Transverse colon (tissue), 4 donors: Measurements from ENCODE around the gene FBXO21. TPM values are rescaled to one million over a fixed set of nuclear protein-coding genes. Genes with fewer than 3 reads are reported as not detected.

Experiments
- DNase-seq: peaks from one replicate; pipeline ENCODE4 v3.0.0-alpha.2; 2019
- H3K27ac ChIP-seq, 4 donors: fragments of 200-600 bp; sonication (generic); 2 replicates each; pipeline ENCODE4 v1.5.1; 2016 to 2018; ENCODE audit warnings: inconsistent platforms in 4 of 4
- H3K27me3 ChIP-seq: fragments of 200-600 bp; sonication (generic); 2 replicates; pipeline ENCODE4 v1.5.1; 2017; ENCODE audit warnings: inconsistent platforms
- H3K36me3 ChIP-seq, 4 donors: fragments of 200-600 bp; sonication (generic); 2 replicates each; pipeline ENCODE4 v1.5.1; 2017 to 2019; ENCODE audit warnings: inconsistent platforms in 4 of 4
- H3K4me1 ChIP-seq, 4 donors: fragments of 200-600 bp; sonication (generic); 2 replicates each; pipeline ENCODE4 v1.5.1; 2017 to 2020; ENCODE audit warnings: inconsistent platforms in 4 of 4
- H3K4me3 ChIP-seq, 4 donors: fragments of 200-600 bp; sonication (generic); 1 replicate in 1 of 4; 2 replicates in 3 of 4; pipeline versions ENCODE4 v1.5.1 to v1.6.1; 2017 to 2019; ENCODE audit warnings: inconsistent platforms in 4 of 4
- H3K9me3 ChIP-seq, 2 donors: fragments of 200-600 bp; sonication (generic); 2 replicates each; pipeline ENCODE4 v1.5.1; 2017 to 2019; ENCODE audit warnings: inconsistent platforms in 2 of 2
- EP300 ChIP-seq: sonication (generic); formaldehyde crosslinking; IDR thresholded peaks from one replicate; pipeline ENCODE4 v1.6.1; 2017; ENCODE audit warnings: antibody characterized with exemption, low read depth
- POLR2A ChIP-seq: fragments of 450-650 bp; IDR thresholded peaks from one replicate; pipeline ENCODE4 v1.6.1; 2016; ENCODE audit warnings: antibody characterized with exemption, mild to moderate bottlenecking, moderate library complexity
- POLR2AphosphoS5 ChIP-seq, 3 donors: sonication (generic); formaldehyde crosslinking; IDR thresholded peaks; one replicate each; pipeline ENCODE4 v1.6.1; 2016; ENCODE audit warnings: antibody characterized with exemption in 3 of 3
- WGBS, 2 donors: methylation state at CpG; one replicate each; pipeline ENCODE4 v1.1.5; 2018; ENCODE audit warnings: low coverage in 1 of 2; 5-methylcytosine and 5-hydroxymethylcytosine counted together
- in situ Hi-C, 4 donors: fragments of 200-750 bp; cut with MboI; loops; one replicate each; pipeline versions ENCODE4 v1.15.0 to v1.15.1; 2017; ENCODE audit warnings: low sequenced_read_pairs in 3 of 4, low pct_ligation_motif_present in 1 of 4, low pct_unique_long_range_greater_than_20kb in 1 of 4
- intact Hi-C: fragments of 100-400 bp; cut with DNase I; formaldehyde crosslinking; loops from one replicate; pipeline ENCODE4 v1.15.1; 2023; ENCODE audit warnings: low total_unique reads
- total RNA-seq, 4 donors: library from RNA; depleted of rRNA; stranded (reverse); fragments of >200 nt; gene quantifications; one replicate each; pipeline ENCODE4 v1.1.0, GENCODE V29; 2016
- TF ChIP-seq, protein P1 (sequence below), 5 experiments: fragments of 200-600 bp in 3 of 5; fragments of 450-650 bp in 2 of 5; sonication (generic) in 3 of 5; IDR thresholded peaks; 1 replicate in 2 of 5; 2 replicates in 3 of 5; pipeline ENCODE4 v1.5.1; 2016 to 2017; ENCODE audit warnings: antibody characterized with exemption in 5 of 5, inconsistent platforms in 3 of 5, mild to moderate bottlenecking in 2 of 5, moderate library complexity in 1 of 5

Gene FBXO21
- total RNA-seq, 4 donors from 2014 or later = 31.6 to 56.9 (median 36.8) TPM

DNA sequence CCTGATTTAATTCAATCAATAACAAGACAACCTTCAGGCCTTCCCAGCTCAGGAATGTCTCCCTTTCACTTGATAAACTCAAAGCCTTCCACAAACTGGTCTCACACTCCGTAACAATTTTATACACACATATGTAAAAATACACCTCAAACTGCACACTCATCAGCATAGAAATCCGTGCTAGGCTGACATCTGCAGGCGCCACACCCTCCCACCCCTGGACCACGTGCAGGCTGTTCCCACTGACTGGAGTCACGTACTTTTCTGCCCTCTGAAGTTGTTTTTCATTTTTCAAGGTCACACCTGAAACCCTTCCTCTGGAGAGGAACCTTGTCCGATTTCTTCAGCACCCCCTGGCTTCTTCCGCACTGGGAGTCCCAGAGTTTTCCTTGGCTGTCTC, 27.6 kb downstream of the FBXO21 start:
- no peak for DNase-seq
- no peaks in the 10 kb centered on the region for H3K4me1 ChIP-seq
- no peaks in the 10 kb centered on the region for H3K9me3 ChIP-seq
- intact Hi-C loops = no loop called here
- no peaks in the 10 kb centered on the region for H3K27me3 ChIP-seq
- peaks cover 0 to 68% (median 34%) of the 10 kb centered on the region in 4 donors for H3K36me3 ChIP-seq
- H3K4me3 ChIP-seq = no peak overlapping the region
- WGBS, 2 donors = 92% methylated on average over 7 of the region's 7 CpGs; no CpG with 5 or more reads in 1 of the 2 donors
- TF ChIP-seq POLR2A (no peak), POLR2AphosphoS5 (IDR thresholded peaks at IDR 0.05) (no peak), EP300 (no peak)
- TF ChIP-seq, protein P1, sequence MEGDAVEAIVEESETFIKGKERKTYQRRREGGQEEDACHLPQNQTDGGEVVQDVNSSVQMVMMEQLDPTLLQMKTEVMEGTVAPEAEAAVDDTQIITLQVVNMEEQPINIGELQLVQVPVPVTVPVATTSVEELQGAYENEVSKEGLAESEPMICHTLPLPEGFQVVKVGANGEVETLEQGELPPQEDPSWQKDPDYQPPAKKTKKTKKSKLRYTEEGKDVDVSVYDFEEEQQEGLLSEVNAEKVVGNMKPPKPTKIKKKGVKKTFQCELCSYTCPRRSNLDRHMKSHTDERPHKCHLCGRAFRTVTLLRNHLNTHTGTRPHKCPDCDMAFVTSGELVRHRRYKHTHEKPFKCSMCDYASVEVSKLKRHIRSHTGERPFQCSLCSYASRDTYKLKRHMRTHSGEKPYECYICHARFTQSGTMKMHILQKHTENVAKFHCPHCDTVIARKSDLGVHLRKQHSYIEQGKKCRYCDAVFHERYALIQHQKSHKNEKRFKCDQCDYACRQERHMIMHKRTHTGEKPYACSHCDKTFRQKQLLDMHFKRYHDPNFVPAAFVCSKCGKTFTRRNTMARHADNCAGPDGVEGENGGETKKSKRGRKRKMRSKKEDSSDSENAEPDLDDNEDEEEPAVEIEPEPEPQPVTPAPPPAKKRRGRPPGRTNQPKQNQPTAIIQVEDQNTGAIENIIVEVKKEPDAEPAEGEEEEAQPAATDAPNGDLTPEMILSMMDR (IDR thresholded peaks at IDR 0.05) = no peak
- no peak overlapping the region for H3K27ac ChIP-seq
- in situ Hi-C loops = no loop called here

DNA sequence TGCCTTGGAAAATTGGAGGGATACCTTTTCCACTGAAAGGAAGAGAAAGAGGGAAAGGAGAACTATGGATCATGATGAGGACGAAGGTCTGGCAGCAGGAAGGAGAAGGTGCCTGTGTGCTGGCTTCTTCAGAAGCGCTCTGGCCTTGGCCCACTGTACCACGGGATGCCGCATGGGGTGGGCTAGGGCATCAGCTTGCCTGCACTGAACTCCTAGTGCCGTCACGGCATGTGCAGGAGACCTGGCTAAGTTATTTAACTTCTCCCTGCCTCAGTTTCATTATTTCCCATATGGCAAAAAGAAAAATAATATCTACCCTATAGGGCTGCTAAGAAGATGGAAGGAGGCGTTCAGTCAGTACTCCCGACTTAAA, 28.1 kb downstream of the FBXO21 start:
- no peak for TF ChIP-seq POLR2AphosphoS5 (IDR thresholded peaks at IDR 0.05)
- TF ChIP-seq EP300 = no peak
- no peak for TF ChIP-seq POLR2A
- TF ChIP-seq, protein P1 (IDR thresholded peaks at IDR 0.05) = no peak
- 88 to 98% methylated on average over 4 to 8 of the region's 8 CpGs for WGBS, 2 donors
- Histone ChIP-seq H3K9me3 (no peaks in the 10 kb centered on the region), H3K27me3 (no peaks in the 10 kb centered on the region), H3K36me3 (peaks cover 0 to 68% (median 34%) of the 10 kb centered on the region in 4 donors), H3K4me3 (no peak overlapping the region), H3K4me1 (no peaks in the 10 kb centered on the region), H3K27ac (no peak overlapping the region)
- no peak for DNase-seq
- intact Hi-C loops = no loop called here
- in situ Hi-C loops = no loop called here

DNA sequence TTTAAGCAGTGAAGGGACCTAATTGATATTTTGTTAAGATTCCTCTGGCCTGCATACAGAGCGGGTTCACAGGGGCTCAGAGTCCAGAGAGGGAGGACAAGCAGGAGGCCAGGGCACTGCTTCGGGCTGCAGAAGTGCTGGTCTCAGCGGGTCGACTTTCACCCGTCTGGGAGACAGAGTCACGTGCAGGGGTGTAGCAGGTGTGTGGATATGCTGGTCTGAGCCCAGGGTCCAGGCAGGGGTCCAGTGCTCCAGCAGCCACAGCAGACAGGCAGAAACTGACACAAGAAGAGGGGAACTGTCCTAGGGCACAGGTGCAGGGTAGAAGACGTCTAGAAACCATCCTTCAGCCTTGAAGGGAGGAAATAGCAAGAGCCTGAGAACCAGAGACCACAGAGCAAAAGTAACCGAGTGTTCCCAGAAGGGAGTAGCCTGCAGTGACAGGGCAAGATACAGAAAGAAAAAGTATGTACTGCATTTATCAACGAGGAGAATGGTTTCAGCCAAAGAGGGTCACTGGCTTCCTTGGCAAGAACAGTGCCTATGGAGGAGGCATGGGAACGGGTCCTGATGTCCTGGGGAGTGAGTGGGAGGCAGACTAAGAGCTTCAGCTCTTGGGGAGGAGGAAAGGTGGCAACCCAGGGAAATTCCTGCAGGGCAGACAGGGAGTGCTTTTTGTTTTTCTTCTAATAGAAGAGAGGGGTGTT, 28.7 kb downstream of the FBXO21 start:
- Histone ChIP-seq H3K9me3 (no peaks in the 10 kb centered on the region), H3K27me3 (no peaks in the 10 kb centered on the region), H3K4me3 (no peak overlapping the region), H3K27ac (no peak overlapping the region), H3K4me1 (no peaks in the 10 kb centered on the region), H3K36me3 (peaks cover 0 to 67% (median 33%) of the 10 kb centered on the region in 4 donors)
- 82 to 87% methylated on average over 3 to 10 of the region's 10 CpGs for WGBS, 2 donors
- TF ChIP-seq, protein P1 (IDR thresholded peaks at IDR 0.05) = no peak
- no peak for TF ChIP-seq POLR2AphosphoS5 (IDR thresholded peaks at IDR 0.05)
- no peak for TF ChIP-seq EP300
- TF ChIP-seq POLR2A = no peak
- intact Hi-C loops = no loop called here
- in situ Hi-C loops = no loop called here
- DNase-seq = no peak

DNA sequence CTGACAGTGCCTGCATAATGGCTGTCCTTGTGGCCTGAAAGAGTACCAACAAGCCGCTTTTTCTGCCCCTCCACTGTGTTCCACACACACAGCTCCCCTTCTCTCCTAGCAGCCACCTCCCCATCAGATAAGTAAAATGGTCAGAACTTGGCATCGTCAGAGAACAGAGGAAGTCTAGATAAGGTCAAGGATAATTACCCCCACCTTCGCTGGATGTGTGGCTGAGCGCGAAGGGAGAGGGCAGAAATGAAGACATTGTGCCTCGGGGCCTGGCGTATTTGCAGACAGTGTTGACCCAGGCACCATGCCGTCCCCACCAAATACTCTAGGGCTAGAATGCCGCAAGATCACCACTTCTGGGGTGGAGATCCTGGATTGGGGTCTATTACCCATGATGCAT, 30.6 kb downstream of the FBXO21 start:
- TF ChIP-seq POLR2AphosphoS5 (IDR thresholded peaks at IDR 0.05) (no peak), POLR2A (no peak)
- Histone ChIP-seq H3K4me1 (no peaks in the 10 kb centered on the region), H3K4me3 (no peak overlapping the region), H3K9me3 (no peaks in the 10 kb centered on the region), H3K27ac (no peak overlapping the region), H3K36me3 (peaks cover 0 to 63% (median 30%) of the 10 kb centered on the region in 4 donors), H3K27me3 (no peaks in the 10 kb centered on the region)
- 89 to 94% methylated on average over 1 to 9 of the region's 9 CpGs for WGBS, 2 donors
- in situ Hi-C loops (no loop called here), intact Hi-C loops (loop anchor here (10.0 kb wide), 1 partner anchor 135 kb away; no protein-coding TSS in a partner anchor)
- no peak for DNase-seq
